ENCODE measurements around the gene ATR.
"Not testable (repeated sequence)": the region's sequence is repeated elsewhere in the genome, so short reads cannot be mapped to it uniquely, and the experiment has no call there.

DNA sequence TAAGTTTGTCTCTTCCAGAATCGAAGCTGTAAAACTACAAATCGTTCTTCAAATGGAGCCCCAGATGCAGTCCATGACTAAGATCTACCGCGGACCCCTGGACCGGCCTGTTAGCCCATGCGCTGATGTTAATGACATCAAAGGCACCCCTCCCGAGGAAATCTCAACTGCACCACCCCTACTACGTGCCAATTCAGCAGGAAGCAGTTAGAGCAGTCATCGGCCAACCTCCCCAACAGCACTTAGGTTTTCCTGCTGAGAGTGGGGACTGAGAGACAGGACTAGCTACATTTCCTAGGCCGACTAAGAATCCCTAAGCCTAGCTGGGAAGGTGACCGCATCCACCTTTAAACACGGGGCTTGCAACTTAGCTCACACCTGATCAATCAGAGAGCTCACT lies 135.5 kb downstream of the ATR start:
- TF ChIP-seq, protein P1, sequence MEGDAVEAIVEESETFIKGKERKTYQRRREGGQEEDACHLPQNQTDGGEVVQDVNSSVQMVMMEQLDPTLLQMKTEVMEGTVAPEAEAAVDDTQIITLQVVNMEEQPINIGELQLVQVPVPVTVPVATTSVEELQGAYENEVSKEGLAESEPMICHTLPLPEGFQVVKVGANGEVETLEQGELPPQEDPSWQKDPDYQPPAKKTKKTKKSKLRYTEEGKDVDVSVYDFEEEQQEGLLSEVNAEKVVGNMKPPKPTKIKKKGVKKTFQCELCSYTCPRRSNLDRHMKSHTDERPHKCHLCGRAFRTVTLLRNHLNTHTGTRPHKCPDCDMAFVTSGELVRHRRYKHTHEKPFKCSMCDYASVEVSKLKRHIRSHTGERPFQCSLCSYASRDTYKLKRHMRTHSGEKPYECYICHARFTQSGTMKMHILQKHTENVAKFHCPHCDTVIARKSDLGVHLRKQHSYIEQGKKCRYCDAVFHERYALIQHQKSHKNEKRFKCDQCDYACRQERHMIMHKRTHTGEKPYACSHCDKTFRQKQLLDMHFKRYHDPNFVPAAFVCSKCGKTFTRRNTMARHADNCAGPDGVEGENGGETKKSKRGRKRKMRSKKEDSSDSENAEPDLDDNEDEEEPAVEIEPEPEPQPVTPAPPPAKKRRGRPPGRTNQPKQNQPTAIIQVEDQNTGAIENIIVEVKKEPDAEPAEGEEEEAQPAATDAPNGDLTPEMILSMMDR (conservative IDR thresholded peaks at IDR 0.05; ENCODE audit: low read depth, low read length): not testable (repeated sequence)
- not testable (repeated sequence) for TF ChIP-seq RCOR1 (IDR thresholded peaks at IDR 0.05; ENCODE audit: insufficient replicate concordance, low read length); MAZ (IDR thresholded peaks at IDR 0.05; ENCODE audit: borderline replicate concordance, low read depth, low read length)
